ENCODE data around the gene MAPK10.

MAPK10 gene

DNA sequence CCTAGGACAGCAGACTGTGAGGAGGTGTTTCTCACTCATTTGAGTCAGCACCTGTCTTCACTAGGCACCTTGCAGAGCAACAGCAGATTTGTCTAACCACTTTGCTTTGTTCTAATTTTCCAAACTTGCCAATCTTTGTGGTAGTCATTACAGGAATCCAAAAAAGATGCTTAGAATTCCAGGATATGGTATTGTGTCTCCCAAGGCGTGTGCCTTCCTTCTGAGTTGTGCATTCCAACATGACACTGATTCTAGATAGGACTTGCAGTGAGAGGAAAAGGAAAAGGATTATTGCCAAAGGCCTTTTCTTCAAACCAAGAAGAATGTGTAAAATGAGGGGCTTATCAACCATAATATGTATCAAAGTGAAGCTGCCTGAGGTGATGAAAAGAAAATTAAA lies 126.2 kb downstream of the MAPK10 start:
- Histone ChIP-seq H3K9me3 (ENCODE audit: low read depth, low read length) (no peaks in the 10 kb centered on the region), H3K36me3 (ENCODE audit: insufficient read depth, low read length) (no peaks in the 10 kb centered on the region), H3K27ac (no peak overlapping the region), H3K4me3 (no peak overlapping the region), H3K9ac (ENCODE audit: insufficient read length) (no peak overlapping the region)
- TF ChIP-seq POLR2AphosphoS5 (IDR thresholded peaks at IDR 0.05; ENCODE audit: borderline replicate concordance, low read depth, low read length), result no peak
- TF ChIP-seq FOXP2 (optimal IDR thresholded peaks at IDR 0.05; ENCODE audit: control extremely low read depth, extremely low read length, insufficient read depth), result no peak
- no peak for TF ChIP-seq EZH2 (IDR thresholded peaks at IDR 0.05)
- no peak for DNase-seq (ENCODE audit: low read depth, low spot score)

DNA sequence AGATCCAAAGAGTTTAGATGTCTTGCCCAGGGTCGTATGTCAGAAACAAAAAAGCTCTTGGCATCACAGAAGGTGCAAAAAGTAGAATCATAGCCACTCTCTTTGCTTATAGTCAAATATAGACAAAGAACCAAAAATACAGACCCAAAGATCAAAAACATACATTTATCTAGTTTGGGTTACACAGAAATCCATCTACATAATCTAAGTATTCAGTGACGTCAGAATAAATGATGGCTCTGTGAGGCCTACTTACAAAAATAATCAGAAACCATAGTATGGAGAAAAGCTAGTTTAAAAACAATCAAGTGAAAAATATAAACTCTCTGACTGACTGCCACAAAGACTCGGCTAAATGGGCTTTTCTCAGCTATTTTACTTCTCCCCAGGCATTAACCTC lies 126.8 kb downstream of the MAPK10 start:
- TF ChIP-seq FOXP2 (optimal IDR thresholded peaks at IDR 0.05; ENCODE audit: control extremely low read depth, extremely low read length, insufficient read depth) (no peak), POLR2AphosphoS5 (IDR thresholded peaks at IDR 0.05; ENCODE audit: borderline replicate concordance, low read depth, low read length) (no peak), EZH2 (IDR thresholded peaks at IDR 0.05) (no peak)
- no peak overlapping the region for H3K4me3 ChIP-seq
- H3K9ac ChIP-seq (ENCODE audit: insufficient read length), result no peak overlapping the region
- H3K9me3 ChIP-seq (ENCODE audit: low read depth, low read length), result no peaks in the 10 kb centered on the region
- H3K27ac ChIP-seq, result no peak overlapping the region
- no peaks in the 10 kb centered on the region for H3K36me3 ChIP-seq (ENCODE audit: insufficient read depth, low read length)
- DNase-seq (ENCODE audit: low read depth, low spot score), result no peak

DNA sequence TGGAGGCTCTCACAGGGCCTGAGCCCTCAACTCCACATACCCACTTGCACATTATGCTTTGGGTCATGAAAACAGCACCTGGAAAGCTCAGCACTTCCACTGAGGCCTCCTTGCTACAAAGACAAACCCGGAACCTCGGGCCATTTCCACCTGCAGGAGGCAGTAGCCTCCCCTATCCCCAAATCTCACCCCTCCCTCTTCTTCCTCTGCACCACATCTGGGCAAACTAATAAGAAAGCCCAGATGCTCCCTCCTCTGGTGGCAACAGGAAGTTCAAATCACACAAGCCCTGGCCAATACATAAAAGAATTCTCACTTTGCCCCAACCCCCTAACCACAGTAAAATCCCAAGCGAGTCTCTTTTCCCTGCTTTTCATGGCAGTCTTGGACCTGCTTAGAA lies 136.4 kb downstream of the MAPK10 start:
- Histone ChIP-seq H3K9ac (ENCODE audit: insufficient read length) (no peak overlapping the region), H3K27ac (no peak overlapping the region), H3K4me3 (no peak overlapping the region), H3K9me3 (ENCODE audit: low read depth, low read length) (no peaks in the 10 kb centered on the region), H3K36me3 (ENCODE audit: insufficient read depth, low read length) (no peaks in the 10 kb centered on the region)
- no peak for DNase-seq (ENCODE audit: low read depth, low spot score)
- TF ChIP-seq POLR2AphosphoS5 (IDR thresholded peaks at IDR 0.05; ENCODE audit: borderline replicate concordance, low read depth, low read length) (no peak), FOXP2 (optimal IDR thresholded peaks at IDR 0.05; ENCODE audit: control extremely low read depth, extremely low read length, insufficient read depth) (no peak), EZH2 (IDR thresholded peaks at IDR 0.05) (no peak)

DNA sequence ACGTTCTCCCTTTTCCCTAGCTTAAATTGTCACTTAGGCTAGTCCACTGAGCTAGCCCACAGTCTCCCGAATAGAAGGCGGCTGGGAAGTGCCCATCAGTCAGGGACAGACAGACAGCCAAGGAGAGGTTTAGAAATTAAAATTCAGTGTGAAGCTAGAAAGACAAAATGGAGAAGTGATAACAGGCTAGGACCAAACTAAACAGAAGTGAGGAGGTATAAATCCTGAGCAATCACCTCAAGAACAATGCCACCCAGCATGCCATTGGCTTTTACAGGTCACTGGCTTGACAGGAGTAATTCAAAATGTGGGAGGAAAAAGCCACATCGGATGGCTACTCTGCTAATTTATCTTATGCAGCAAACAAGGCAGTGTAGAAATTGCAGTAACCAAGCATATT lies 138.9 kb downstream of the MAPK10 start:
- Histone ChIP-seq H3K27ac (no peak overlapping the region), H3K4me3 (no peak overlapping the region), H3K9ac (ENCODE audit: insufficient read length) (no peak overlapping the region), H3K36me3 (ENCODE audit: insufficient read depth, low read length) (no peaks in the 10 kb centered on the region), H3K9me3 (ENCODE audit: low read depth, low read length) (no peaks in the 10 kb centered on the region)
- TF ChIP-seq POLR2AphosphoS5 (IDR thresholded peaks at IDR 0.05; ENCODE audit: borderline replicate concordance, low read depth, low read length) (no peak), EZH2 (IDR thresholded peaks at IDR 0.05) (no peak), FOXP2 (optimal IDR thresholded peaks at IDR 0.05; ENCODE audit: control extremely low read depth, extremely low read length, insufficient read depth) (no peak)
- DNase-seq (ENCODE audit: low read depth, low spot score), result no peak

DNA sequence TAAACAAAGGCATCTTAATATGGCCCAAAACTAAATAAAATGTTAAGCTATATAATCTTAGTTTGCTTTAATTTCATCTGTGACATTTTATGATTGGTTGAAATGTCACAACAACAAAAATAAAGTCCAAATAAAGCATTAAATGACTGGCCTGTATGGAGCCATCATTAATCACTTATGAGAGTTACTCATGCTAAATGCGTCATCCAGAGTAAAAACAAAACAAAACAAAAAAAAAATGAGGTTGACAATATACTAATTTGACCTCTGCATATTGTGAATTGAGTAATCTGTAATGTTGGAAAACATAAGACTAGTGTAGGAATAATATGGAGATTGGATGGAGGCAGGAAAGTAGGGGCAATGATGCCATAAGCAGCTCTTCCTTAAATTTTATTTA lies 139.7 kb downstream of the MAPK10 start:
- Histone ChIP-seq H3K4me3 (no peak overlapping the region), H3K9me3 (ENCODE audit: low read depth, low read length) (no peaks in the 10 kb centered on the region), H3K36me3 (ENCODE audit: insufficient read depth, low read length) (no peaks in the 10 kb centered on the region), H3K9ac (ENCODE audit: insufficient read length) (no peak overlapping the region), H3K27ac (no peak overlapping the region)
- no peak for DNase-seq (ENCODE audit: low read depth, low spot score)
- TF ChIP-seq POLR2AphosphoS5 (IDR thresholded peaks at IDR 0.05; ENCODE audit: borderline replicate concordance, low read depth, low read length), result no peak
- TF ChIP-seq FOXP2 (optimal IDR thresholded peaks at IDR 0.05; ENCODE audit: control extremely low read depth, extremely low read length, insufficient read depth), result no peak
- no peak for TF ChIP-seq EZH2 (IDR thresholded peaks at IDR 0.05)

- no peak overlapping the region for H3K4me3 ChIP-seq
- TF ChIP-seq EZH2 (IDR thresholded peaks at IDR 0.05) (no peak), FOXP2 (optimal IDR thresholded peaks at IDR 0.05; ENCODE audit: control extremely low read depth, extremely low read length, insufficient read depth) (no peak), POLR2AphosphoS5 (IDR thresholded peaks at IDR 0.05; ENCODE audit: borderline replicate concordance, low read depth, low read length) (no peak)
- DNase-seq (ENCODE audit: low read depth, low spot score), result peak; percentile 26
- 0 out of 2 replicates have a peak overlapping the region, but pooled peaks have one; percentile 8 for H3K27ac ChIP-seq
- no peak overlapping the region for H3K9ac ChIP-seq (ENCODE audit: insufficient read length)
- H3K9me3 ChIP-seq (ENCODE audit: low read depth, low read length), result no peaks in the 10 kb centered on the region; the same call in 1 of the 2 replicates
- H3K36me3 ChIP-seq (ENCODE audit: insufficient read depth, low read length), result no peaks in the 10 kb centered on the region
These were observed 140.9 kb downstream of the MAPK10 start for GRCh38 chr4:86218746-86219473.

GRCh38 chr4:86203176-86203575 lies 156.7 kb downstream of the MAPK10 start:
- H3K27ac ChIP-seq, result no peak overlapping the region
- no peak for DNase-seq (ENCODE audit: low read depth, low spot score)
- H3K9ac ChIP-seq (ENCODE audit: insufficient read length), result no peak overlapping the region

DNA sequence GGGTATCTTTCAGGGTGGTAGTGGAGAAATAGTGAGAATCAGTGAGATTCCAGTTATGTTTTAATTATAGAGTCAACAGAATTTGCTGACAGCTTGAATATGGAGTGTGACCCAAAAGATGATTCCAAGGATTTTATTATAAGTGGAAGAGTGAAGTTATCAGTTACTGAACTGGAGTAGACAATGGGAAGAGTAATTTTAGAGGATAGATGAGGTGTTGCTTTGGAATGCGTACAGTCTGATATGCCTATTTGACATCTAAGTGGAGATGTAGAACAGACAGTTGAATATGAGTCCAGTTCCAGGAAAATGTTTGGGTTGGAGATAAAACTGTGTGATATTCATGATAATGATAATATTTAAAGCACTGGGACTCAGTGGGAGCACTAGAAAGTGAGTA lies 174.2 kb downstream of the MAPK10 start:
- H3K9me3 ChIP-seq (ENCODE audit: low read depth, low read length), result no peaks in the 10 kb centered on the region
- no peak overlapping the region for H3K27ac ChIP-seq
- no peak for DNase-seq (ENCODE audit: low read depth, low spot score)
- TF ChIP-seq FOXP2 (optimal IDR thresholded peaks at IDR 0.05; ENCODE audit: control extremely low read depth, extremely low read length, insufficient read depth), result no peak
- no peak for TF ChIP-seq POLR2AphosphoS5 (IDR thresholded peaks at IDR 0.05; ENCODE audit: borderline replicate concordance, low read depth, low read length)
- no peak for TF ChIP-seq EZH2 (IDR thresholded peaks at IDR 0.05)
- no peaks in the 10 kb centered on the region for H3K36me3 ChIP-seq (ENCODE audit: insufficient read depth, low read length)
- no peak overlapping the region for H3K4me3 ChIP-seq
- no peak overlapping the region for H3K9ac ChIP-seq (ENCODE audit: insufficient read length)

More at GRCh38 chr4:86203176-86203575, 156.7 kb downstream of the MAPK10 start:
- no peaks in the 10 kb centered on the region for H3K36me3 ChIP-seq (ENCODE audit: insufficient read depth, low read length)
- H3K4me3 ChIP-seq, result no peak overlapping the region
- TF ChIP-seq POLR2AphosphoS5 (IDR thresholded peaks at IDR 0.05; ENCODE audit: borderline replicate concordance, low read depth, low read length), result no peak
- TF ChIP-seq EZH2 (IDR thresholded peaks at IDR 0.05), result no peak
- TF ChIP-seq FOXP2 (optimal IDR thresholded peaks at IDR 0.05; ENCODE audit: control extremely low read depth, extremely low read length, insufficient read depth), result no peak
- H3K9me3 ChIP-seq (ENCODE audit: low read depth, low read length), result no peaks in the 10 kb centered on the region

DNA sequence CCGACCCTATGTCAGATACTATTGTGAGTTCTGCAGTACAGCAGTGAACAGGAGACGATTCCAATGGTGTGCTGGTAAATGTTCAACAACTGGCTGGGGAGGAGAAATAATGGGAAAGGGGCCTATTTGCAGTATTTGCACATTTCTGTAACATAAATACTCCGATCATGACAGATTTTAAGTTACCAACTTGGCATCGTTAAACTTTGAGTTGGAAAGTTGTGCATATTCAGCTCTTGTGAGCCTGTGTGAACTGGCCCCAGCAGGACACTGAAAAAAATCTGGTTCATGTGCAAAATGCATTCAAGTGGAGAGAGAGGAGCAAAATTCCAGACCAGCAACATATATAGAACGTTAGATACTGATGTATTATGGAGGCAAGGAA lies 175.0 kb downstream of the MAPK10 start:
- no peaks in the 10 kb centered on the region for H3K36me3 ChIP-seq (ENCODE audit: insufficient read depth, low read length)
- TF ChIP-seq EZH2 (IDR thresholded peaks at IDR 0.05) (no peak), POLR2AphosphoS5 (IDR thresholded peaks at IDR 0.05; ENCODE audit: borderline replicate concordance, low read depth, low read length) (no peak), FOXP2 (optimal IDR thresholded peaks at IDR 0.05; ENCODE audit: control extremely low read depth, extremely low read length, insufficient read depth) (no peak)
- H3K4me3 ChIP-seq, result no peak overlapping the region
- H3K9me3 ChIP-seq (ENCODE audit: low read depth, low read length), result no peaks in the 10 kb centered on the region
- H3K9ac ChIP-seq (ENCODE audit: insufficient read length), result no peak overlapping the region
- no peak for DNase-seq (ENCODE audit: low read depth, low spot score)
- H3K27ac ChIP-seq, result no peak overlapping the region

All from SK-N-MC (cell line).